ENCODE measurements around the gene GALNTL6.

DNA sequence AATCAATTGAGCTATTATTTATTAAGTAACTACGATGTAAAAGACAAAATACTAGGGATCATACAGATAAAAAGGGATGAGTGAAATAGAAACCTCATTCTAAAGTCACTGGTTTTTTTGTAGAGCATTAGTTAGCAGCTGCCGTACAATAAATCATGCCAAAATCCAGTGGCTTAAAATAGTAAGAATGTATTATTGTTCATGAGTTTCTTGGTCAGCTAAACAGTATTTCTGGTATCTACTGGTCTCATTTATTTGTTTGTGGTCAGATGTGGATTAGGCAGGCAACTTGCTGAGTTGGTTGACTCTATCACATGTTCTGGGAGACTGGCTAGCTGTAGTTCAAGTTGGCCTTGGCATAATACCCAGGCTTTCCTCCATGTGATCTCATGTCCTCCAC, 667.3 kb downstream of the GALNTL6 start:
- TF ChIP-seq YY1 (IDR thresholded peaks at IDR 0.05; ENCODE audit: insufficient read depth, insufficient read length) (no peak), ZNF274 (IDR thresholded peaks at IDR 0.05; ENCODE audit: low read depth, low read length) (no peak)
